Neural progenitor cell (in vitro differentiated cells): ENCODE results near the gene DHRS12.

Experiments
- EZH2 ChIP-seq: fragments of 200-600 bp; sonication (generic); IDR thresholded peaks from 2 replicates; pipeline ENCODE4 v1.6.1; 2017; ENCODE audit warnings: antibody characterized with exemption, mild to moderate bottlenecking, moderate library complexity
- EZH2phosphoT487 ChIP-seq: fragments of 200-600 bp; sonication (generic); IDR thresholded peaks from 2 replicates; pipeline ENCODE4 v1.6.1; 2017; ENCODE audit warnings: antibody characterized with exemption
- TF ChIP-seq, protein P1 (sequence below): fragments of 200-600 bp; sonication (generic); IDR thresholded peaks from 2 replicates; pipeline ENCODE4 v1.5.1; 2017; ENCODE audit warnings: antibody characterized with exemption, mild to moderate bottlenecking

DNA sequence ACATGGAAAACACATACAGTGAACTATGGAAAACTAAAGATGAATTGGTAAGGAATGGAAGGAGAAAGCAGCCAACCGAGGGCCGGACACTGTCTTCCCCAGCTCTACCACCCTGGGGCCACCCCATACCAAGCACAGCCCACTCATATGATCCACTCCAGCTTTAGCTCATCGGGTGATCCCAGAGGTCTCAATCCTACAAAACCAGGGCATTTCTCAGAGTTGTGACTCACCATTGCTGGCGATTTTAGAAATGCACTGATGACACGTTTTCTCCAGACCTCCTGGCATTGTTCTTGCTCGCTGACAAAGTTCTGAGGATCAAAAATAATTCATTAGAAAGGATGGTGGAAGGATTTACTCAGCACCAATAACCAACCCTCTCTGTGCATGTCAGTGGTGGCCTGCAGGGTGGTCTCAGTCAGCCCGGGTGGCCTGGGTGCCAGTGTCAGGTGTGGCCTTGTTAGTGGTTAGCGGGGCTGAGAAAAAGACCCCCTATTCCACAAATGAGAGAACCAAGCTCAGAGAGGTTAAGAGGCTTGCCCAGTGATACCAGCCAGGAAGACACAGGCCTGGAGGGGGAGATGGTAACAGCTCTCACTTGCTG is 34.4 kb upstream of the DHRS12 start:
- TF ChIP-seq, protein P1, sequence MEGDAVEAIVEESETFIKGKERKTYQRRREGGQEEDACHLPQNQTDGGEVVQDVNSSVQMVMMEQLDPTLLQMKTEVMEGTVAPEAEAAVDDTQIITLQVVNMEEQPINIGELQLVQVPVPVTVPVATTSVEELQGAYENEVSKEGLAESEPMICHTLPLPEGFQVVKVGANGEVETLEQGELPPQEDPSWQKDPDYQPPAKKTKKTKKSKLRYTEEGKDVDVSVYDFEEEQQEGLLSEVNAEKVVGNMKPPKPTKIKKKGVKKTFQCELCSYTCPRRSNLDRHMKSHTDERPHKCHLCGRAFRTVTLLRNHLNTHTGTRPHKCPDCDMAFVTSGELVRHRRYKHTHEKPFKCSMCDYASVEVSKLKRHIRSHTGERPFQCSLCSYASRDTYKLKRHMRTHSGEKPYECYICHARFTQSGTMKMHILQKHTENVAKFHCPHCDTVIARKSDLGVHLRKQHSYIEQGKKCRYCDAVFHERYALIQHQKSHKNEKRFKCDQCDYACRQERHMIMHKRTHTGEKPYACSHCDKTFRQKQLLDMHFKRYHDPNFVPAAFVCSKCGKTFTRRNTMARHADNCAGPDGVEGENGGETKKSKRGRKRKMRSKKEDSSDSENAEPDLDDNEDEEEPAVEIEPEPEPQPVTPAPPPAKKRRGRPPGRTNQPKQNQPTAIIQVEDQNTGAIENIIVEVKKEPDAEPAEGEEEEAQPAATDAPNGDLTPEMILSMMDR, result no peak
- TF ChIP-seq EZH2 (no peak), EZH2phosphoT487 (no peak)
